GM12872 (cell line): ENCODE results near the gene RPE.

Experiments used
- CTCF ChIP-seq: IDR thresholded peaks from 3 replicates; pipeline ENCODE4 v1.5.1; 2011; ENCODE audit warnings: low read depth, mild to moderate bottlenecking, low read length, moderate library complexity; ENCODE audit not compliant: insufficient read depth

The RPE gene

GRCh38 chr2:210054696-210055095 is 52.3 kb downstream of the RPE start:
- TF ChIP-seq CTCF, result no peak

GRCh38 chr2:210055825-210056224 is 53.4 kb downstream of the RPE start:
- no peak for TF ChIP-seq CTCF

- TF ChIP-seq CTCF, result no peak
These were observed 60.9 kb downstream of the RPE start for GRCh38 chr2:210063306-210063705.
